BJ (cell line): ENCODE data around the gene MUSK. TPM values are rescaled to one million over a fixed set of nuclear protein-coding genes. Genes with fewer than 3 reads are reported as not detected.

ENCODE experiments used
- CTCF ChIA-PET: fragments of 350-600 bp; formaldehyde crosslinking; extraction: SDS; loops from one replicate; lab custom pipeline; 2021; ENCODE audit warnings: antibody characterized with exemption, inconsistent platforms; lab: Yijun Ruan, JAX
- POLR2A ChIA-PET: fragments of 300-600 bp; sonication (Branson Sonifier 250); formaldehyde crosslinking; extraction: SDS; loops from one replicate; lab custom pipeline; 2021; ENCODE audit warnings: antibody characterized with exemption; lab: Charles Lee
- DNase-seq: peaks from one replicate; pipeline ENCODE4 v3.0.0-alpha.2; 2011; ENCODE audit warnings: low read depth
- H3K27me3 ChIP-seq: 2 replicates; pipeline ENCODE4 v1.6.0; 2011; ENCODE audit warnings: low read length; ENCODE audit not compliant: control insufficient read depth, insufficient read depth
- H3K36me3 ChIP-seq: 2 replicates; pipeline ENCODE4 v1.5.1; 2011; ENCODE audit warnings: low read length; ENCODE audit not compliant: control insufficient read depth, insufficient read depth
- H3K4me3 ChIP-seq: 2 replicates; pipeline ENCODE4 v1.5.1; 2011; ENCODE audit warnings: low read depth, mild to moderate bottlenecking, control low read depth, low read length
- polyA plus RNA-seq: library from polyadenylated mRNA; depleted of rRNA; stranded (reverse); fragments of >200 nt; gene quantifications from 2 replicates; pipeline ENCODE4 v1.2.3, GENCODE V29; 2011
- TF ChIP-seq, protein P1 (sequence below): IDR thresholded peaks from 2 replicates; pipeline ENCODE4 v1.5.1; 2011; ENCODE audit warnings: low read depth, mild to moderate bottlenecking, control low read depth, inconsistent platforms, low read length, moderate library complexity; ENCODE audit not compliant: insufficient read depth

MUSK gene
- polyA plus RNA-seq, 1 experiment = 0.04 TPM

DNA sequence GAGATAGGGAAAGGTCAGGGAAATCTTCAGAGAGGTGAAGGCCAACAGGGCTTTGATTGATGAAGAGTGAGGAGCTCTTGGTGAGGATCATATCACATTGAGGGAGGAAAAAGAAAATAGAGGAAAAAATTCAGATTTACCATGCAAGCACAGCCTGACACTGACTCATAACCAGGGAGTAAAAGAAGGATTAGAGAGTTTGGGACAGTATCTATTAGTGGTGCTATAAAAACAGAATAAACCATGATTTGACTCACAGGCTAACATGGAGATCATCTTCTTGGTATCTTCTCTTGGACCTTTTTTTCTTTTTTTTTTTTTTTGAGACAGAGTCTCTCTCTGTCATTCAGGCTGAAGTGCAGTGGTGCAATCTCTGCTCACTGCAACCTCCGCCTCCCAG is 44.4 kb downstream of the MUSK start:
- TF ChIP-seq, protein P1, sequence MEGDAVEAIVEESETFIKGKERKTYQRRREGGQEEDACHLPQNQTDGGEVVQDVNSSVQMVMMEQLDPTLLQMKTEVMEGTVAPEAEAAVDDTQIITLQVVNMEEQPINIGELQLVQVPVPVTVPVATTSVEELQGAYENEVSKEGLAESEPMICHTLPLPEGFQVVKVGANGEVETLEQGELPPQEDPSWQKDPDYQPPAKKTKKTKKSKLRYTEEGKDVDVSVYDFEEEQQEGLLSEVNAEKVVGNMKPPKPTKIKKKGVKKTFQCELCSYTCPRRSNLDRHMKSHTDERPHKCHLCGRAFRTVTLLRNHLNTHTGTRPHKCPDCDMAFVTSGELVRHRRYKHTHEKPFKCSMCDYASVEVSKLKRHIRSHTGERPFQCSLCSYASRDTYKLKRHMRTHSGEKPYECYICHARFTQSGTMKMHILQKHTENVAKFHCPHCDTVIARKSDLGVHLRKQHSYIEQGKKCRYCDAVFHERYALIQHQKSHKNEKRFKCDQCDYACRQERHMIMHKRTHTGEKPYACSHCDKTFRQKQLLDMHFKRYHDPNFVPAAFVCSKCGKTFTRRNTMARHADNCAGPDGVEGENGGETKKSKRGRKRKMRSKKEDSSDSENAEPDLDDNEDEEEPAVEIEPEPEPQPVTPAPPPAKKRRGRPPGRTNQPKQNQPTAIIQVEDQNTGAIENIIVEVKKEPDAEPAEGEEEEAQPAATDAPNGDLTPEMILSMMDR = no peak
- H3K27me3 ChIP-seq = no peaks in the 10 kb centered on the region
- POLR2A ChIA-PET = interaction anchor here (0.6 kb wide), 1 partner anchor 117 kb away, joined by 3 read pairs; no protein-coding TSS in a partner anchor
- no peaks in the 10 kb centered on the region for H3K36me3 ChIP-seq
- H3K4me3 ChIP-seq = no peak overlapping the region
- no peak for DNase-seq
- CTCF ChIA-PET = interaction anchor here (0.6 to 1.7 kb wide), 3 partner anchors 10 to 914 kb away, joined by 3 to 5 read pairs (median 3); no protein-coding TSS in a partner anchor

DNA sequence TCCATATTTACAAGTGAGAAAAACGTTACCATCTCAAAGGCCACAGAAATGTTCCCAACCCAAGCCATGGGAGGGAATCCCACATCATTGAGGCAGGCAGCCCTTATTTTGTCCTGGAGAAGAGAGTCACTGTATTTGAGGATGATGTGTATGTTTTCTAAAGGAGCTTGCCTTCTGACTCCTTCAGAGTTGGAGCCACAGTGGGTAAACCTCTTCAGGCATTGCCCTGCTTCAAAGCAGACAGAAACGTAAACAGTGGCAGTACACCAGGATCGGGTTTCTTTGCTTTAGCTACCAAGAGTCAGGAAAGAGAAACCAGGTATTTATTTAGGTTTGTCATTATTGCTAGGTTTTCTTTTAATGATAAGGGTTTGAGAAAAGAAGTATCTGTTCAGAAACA is 45.7 kb downstream of the MUSK start:
- H3K36me3 ChIP-seq = no peaks in the 10 kb centered on the region
- no peak for DNase-seq
- ChIA-PET CTCF (no interaction called here), POLR2A (no interaction called here)
- no peaks in the 10 kb centered on the region for H3K27me3 ChIP-seq
- TF ChIP-seq, protein P1 = no peak
- no peak overlapping the region for H3K4me3 ChIP-seq

DNA sequence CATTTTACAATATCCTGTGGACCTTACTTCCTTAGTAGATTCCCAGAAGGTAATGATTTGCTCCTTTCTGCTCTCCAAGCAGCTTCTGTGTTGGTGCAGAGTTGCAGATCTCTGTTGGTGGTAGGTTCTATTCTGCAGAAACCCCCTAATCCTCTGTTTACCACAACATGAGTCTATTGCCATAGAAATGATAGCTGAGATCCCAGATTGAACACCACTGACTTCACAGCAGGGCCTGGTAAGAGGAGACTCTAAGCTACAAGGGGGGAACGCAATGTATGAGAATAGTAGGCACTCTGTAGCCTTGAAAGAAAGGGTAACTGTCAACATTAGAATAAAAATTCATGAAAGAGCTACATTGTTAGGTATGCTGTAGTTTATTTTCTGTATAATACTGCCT is 59.5 kb downstream of the MUSK start:
- Histone ChIP-seq H3K4me3 (no peak overlapping the region), H3K36me3 (no peaks in the 10 kb centered on the region), H3K27me3 (no peaks in the 10 kb centered on the region)
- DNase-seq = no peak
- TF ChIP-seq, protein P1 = no peak
- ChIA-PET CTCF (interaction anchor here (1.4 kb wide), 1 partner anchor 11 kb away, joined by 5 read pairs; no protein-coding TSS in a partner anchor), POLR2A (no interaction called here)

DNA sequence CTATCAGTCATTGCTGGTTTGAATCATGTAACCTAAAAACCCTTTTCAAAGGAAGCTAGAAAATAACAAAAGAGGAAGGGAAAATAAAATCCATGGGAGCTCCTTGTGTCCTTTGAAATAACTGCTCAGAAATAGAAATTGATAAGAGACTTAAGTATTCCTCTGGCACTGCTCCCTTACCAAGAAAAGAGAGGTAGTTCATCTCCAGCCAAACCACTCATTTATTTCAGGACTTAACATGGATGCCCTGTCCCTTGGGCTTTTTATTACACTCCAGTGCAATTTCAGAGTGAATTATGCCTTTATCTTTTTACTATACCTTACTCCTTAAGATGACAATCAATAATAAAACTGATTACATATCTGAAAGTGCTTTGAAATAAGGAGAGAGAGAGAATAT is 61.0 kb downstream of the MUSK start:
- ChIA-PET POLR2A (no interaction called here), CTCF (no interaction called here)
- DNase-seq = no peak
- H3K36me3 ChIP-seq = no peaks in the 10 kb centered on the region
- H3K4me3 ChIP-seq = no peak overlapping the region
- TF ChIP-seq, protein P1 = no peak
- H3K27me3 ChIP-seq = no peaks in the 10 kb centered on the region

DNA sequence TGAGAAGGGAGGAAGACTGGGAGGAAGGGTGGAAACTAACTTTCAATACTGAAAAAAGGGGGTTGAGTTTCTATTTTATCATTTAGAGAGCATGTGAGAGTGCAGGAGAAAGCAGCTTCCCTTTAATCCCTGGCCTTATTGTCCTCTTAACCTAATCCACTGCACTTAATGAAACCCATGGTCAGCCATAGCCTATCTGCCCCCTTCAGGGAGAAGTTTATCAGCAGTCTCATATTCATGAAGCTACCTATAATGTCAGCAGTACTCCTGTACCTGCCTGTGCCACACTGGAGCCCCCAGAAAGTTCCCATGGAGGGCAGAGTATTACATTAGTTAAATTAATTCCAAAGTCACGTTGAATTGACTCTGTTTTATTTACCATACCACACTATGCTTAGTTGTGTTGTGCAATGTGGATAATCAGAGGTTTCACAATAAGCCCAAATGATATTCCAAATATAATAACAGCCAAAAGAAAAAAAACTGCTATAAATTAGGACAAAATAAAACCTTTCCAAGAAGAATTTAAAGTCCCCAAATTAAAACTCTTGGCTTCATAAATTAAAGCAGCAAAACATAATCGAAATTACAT is 62.9 kb downstream of the MUSK start:
- H3K36me3 ChIP-seq = no peaks in the 10 kb centered on the region
- H3K27me3 ChIP-seq = no peaks in the 10 kb centered on the region
- POLR2A ChIA-PET = no interaction called here
- TF ChIP-seq, protein P1 = no peak
- DNase-seq = no peak
- H3K4me3 ChIP-seq = no peak overlapping the region
- CTCF ChIA-PET = no interaction called here
